ENCODE results near the gene HIP1.

HIP1 gene

GRCh38 chr7:75546237-75547015 lies 192.3 kb downstream of the HIP1 start:
- H3K9ac ChIP-seq (ENCODE audit: low read length): no peak overlapping the region
- H3K4me1 ChIP-seq (ENCODE audit: insufficient read depth, low read length, severe bottlenecking): no peaks in the 10 kb centered on the region
- no peaks in the 10 kb centered on the region for H3K36me3 ChIP-seq (ENCODE audit: insufficient read depth, low read length)
- H3K27me3 ChIP-seq (ENCODE audit: insufficient read depth, low read length): no peaks in the 10 kb centered on the region
- no peak overlapping the region for H3K27ac ChIP-seq (ENCODE audit: low read depth, low read length, poor library complexity, severe bottlenecking)
- no peaks in the 10 kb centered on the region for H3K9me3 ChIP-seq (ENCODE audit: low read length)
- H3K79me2 ChIP-seq (ENCODE audit: insufficient read depth, low read length): no peaks in the 10 kb centered on the region
- no peak overlapping the region for H3K4me3 ChIP-seq (ENCODE audit: low read depth, low read length, poor library complexity, severe bottlenecking)
- no peak for TF ChIP-seq CTCF (IDR thresholded peaks at IDR 0.05; ENCODE audit: low read length)
- TF ChIP-seq EZH2 (IDR thresholded peaks at IDR 0.05; ENCODE audit: borderline replicate concordance, low read length): no peak
- no peaks in the 10 kb centered on the region for H3F3A ChIP-seq (ENCODE audit: insufficient read depth, low read length)
- H3K9me2 ChIP-seq (ENCODE audit: low read depth, low read length): no peaks in the 10 kb centered on the region
- no peak overlapping the region for H2AFZ ChIP-seq (ENCODE audit: low read length)
- H4K20me1 ChIP-seq (ENCODE audit: insufficient read depth, low read length): no peaks in the 10 kb centered on the region
- H3K4me2 ChIP-seq (ENCODE audit: low read length): no peak overlapping the region

- Histone ChIP-seq H3K9ac (ENCODE audit: low read length) (no peak overlapping the region), H3K79me2 (ENCODE audit: insufficient read depth, low read length) (no peaks in the 10 kb centered on the region), H3K4me1 (ENCODE audit: insufficient read depth, low read length, severe bottlenecking) (peaks cover 10% of the 10 kb centered on the region), H3K27ac (ENCODE audit: low read depth, low read length, poor library complexity, severe bottlenecking) (no peak overlapping the region), H3F3A (ENCODE audit: insufficient read depth, low read length) (no peaks in the 10 kb centered on the region), H3K9me3 (ENCODE audit: low read length) (no peaks in the 10 kb centered on the region), H3K4me2 (ENCODE audit: low read length) (no peak overlapping the region), H3K4me3 (ENCODE audit: low read depth, low read length, poor library complexity, severe bottlenecking) (no peak overlapping the region), H3K27me3 (ENCODE audit: insufficient read depth, low read length) (0 out of 2 replicates have a peak, but pooled peaks cover 9% of the 10 kb centered on the region), H2AFZ (ENCODE audit: low read length) (no peak overlapping the region), H3K9me2 (ENCODE audit: low read depth, low read length) (no peaks in the 10 kb centered on the region), H3K36me3 (ENCODE audit: insufficient read depth, low read length) (no peaks in the 10 kb centered on the region), H4K20me1 (ENCODE audit: insufficient read depth, low read length) (no peaks in the 10 kb centered on the region)
- no peak for TF ChIP-seq CTCF (IDR thresholded peaks at IDR 0.05; ENCODE audit: low read length)
- TF ChIP-seq EZH2 (IDR thresholded peaks at IDR 0.05; ENCODE audit: borderline replicate concordance, low read length): no peak
Measured at GRCh38 chr7:75537731-75538130, 201.0 kb downstream of the HIP1 start.

- Histone ChIP-seq H3K9me3 (ENCODE audit: low read length) (no peaks in the 10 kb centered on the region), H3K9ac (ENCODE audit: low read length) (no peak overlapping the region), H3K27ac (ENCODE audit: low read depth, low read length, poor library complexity, severe bottlenecking) (no peak overlapping the region), H3K4me3 (ENCODE audit: low read depth, low read length, poor library complexity, severe bottlenecking) (no peak overlapping the region), H3K36me3 (ENCODE audit: insufficient read depth, low read length) (no peaks in the 10 kb centered on the region), H3K27me3 (ENCODE audit: insufficient read depth, low read length) (0 out of 2 replicates have a peak, but pooled peaks cover 9% of the 10 kb centered on the region), H3K79me2 (ENCODE audit: insufficient read depth, low read length) (no peaks in the 10 kb centered on the region), H3K4me2 (ENCODE audit: low read length) (no peak overlapping the region), H4K20me1 (ENCODE audit: insufficient read depth, low read length) (no peaks in the 10 kb centered on the region), H2AFZ (ENCODE audit: low read length) (no peak overlapping the region), H3K4me1 (ENCODE audit: insufficient read depth, low read length, severe bottlenecking) (peaks cover 10% of the 10 kb centered on the region), H3K9me2 (ENCODE audit: low read depth, low read length) (no peaks in the 10 kb centered on the region), H3F3A (ENCODE audit: insufficient read depth, low read length) (no peaks in the 10 kb centered on the region)
- no peak for TF ChIP-seq CTCF (IDR thresholded peaks at IDR 0.05; ENCODE audit: low read length)
Measured at GRCh38 chr7:75536940-75537538, 201.7 kb downstream of the HIP1 start.
